Neuron (in vitro differentiated cells): Measurements from ENCODE around the gene CDH13.

Experiments used
- H2AFZ ChIP-seq: one replicate; pipeline ENCODE4 v1.6.1; 2013; ENCODE audit warnings: low read depth, mild to moderate bottlenecking, inconsistent platforms, low read length, moderate library complexity
- H3K27me3 ChIP-seq: one replicate; pipeline ENCODE4 v1.6.1; 2013; ENCODE audit warnings: low read length; ENCODE audit not compliant: insufficient read depth
- H3K36me3 ChIP-seq: one replicate; pipeline ENCODE4 v1.6.1; 2013; ENCODE audit warnings: low read length; ENCODE audit not compliant: insufficient read depth
- H3K4me1 ChIP-seq: one replicate; pipeline ENCODE4 v1.6.1; 2013; ENCODE audit warnings: low read length; ENCODE audit not compliant: insufficient read depth
- H3K4me3 ChIP-seq: 2 replicates; pipeline ENCODE4 v1.5.1; 2013; ENCODE audit warnings: mild to moderate bottlenecking, low read length, moderate library complexity
- H3K9me3 ChIP-seq: one replicate; pipeline ENCODE4 v1.6.1; 2013; ENCODE audit warnings: low read length

CDH13 gene

GRCh38 chr16:82730901-82731300, 104.1 kb downstream of the CDH13 start:
- H3K4me3 ChIP-seq: no peak overlapping the region

DNA sequence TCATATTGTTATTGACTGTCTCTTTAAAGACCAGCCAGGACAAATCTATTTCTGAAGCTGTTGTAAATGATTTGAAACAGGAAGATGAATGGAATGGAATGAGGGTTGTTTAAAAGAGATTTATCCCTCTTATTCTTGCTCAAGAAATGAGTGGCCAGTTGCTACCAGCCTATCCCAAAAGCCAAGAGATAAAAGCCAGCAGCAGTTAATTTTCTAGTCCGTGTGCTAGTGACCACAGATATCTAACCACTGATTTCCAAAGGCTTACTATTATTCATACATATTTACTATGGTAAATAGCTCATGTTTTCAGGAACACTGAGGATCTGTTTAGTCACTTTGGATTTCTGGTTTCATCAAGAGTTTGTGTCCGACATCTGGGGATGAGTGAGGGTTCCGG, 105.7 kb downstream of the CDH13 start:
- Histone ChIP-seq H2AFZ (no peak overlapping the region), H3K4me3 (no peak overlapping the region), H3K4me1 (no peaks in the 10 kb centered on the region), H3K27me3 (no peaks in the 10 kb centered on the region), H3K36me3 (no peaks in the 10 kb centered on the region), H3K9me3 (no peaks in the 10 kb centered on the region)

More at GRCh38 chr16:82730901-82731300, 104.1 kb downstream of the CDH13 start:
- Histone ChIP-seq H3K36me3 (no peaks in the 10 kb centered on the region), H3K27me3 (no peaks in the 10 kb centered on the region), H3K9me3 (no peaks in the 10 kb centered on the region), H2AFZ (no peak overlapping the region), H3K4me1 (no peaks in the 10 kb centered on the region)

- Histone ChIP-seq H2AFZ (no peak overlapping the region), H3K27me3 (no peaks in the 10 kb centered on the region), H3K4me3 (no peak overlapping the region), H3K9me3 (no peaks in the 10 kb centered on the region), H3K4me1 (no peaks in the 10 kb centered on the region), H3K36me3 (no peaks in the 10 kb centered on the region)
Observed at GRCh38 chr16:82735186-82735585, 108.4 kb downstream of the CDH13 start.

GRCh38 chr16:82735673-82736091, 108.9 kb downstream of the CDH13 start:
- no peaks in the 10 kb centered on the region for H3K27me3 ChIP-seq
- H3K36me3 ChIP-seq: no peaks in the 10 kb centered on the region
- no peaks in the 10 kb centered on the region for H3K9me3 ChIP-seq
- no peak overlapping the region for H2AFZ ChIP-seq
- no peak overlapping the region for H3K4me3 ChIP-seq
- H3K4me1 ChIP-seq: no peaks in the 10 kb centered on the region

GRCh38 chr16:82736224-82736623, 109.5 kb downstream of the CDH13 start:
- Histone ChIP-seq H3K36me3 (no peaks in the 10 kb centered on the region), H3K9me3 (no peaks in the 10 kb centered on the region), H3K4me3 (no peak overlapping the region), H3K27me3 (no peaks in the 10 kb centered on the region), H3K4me1 (no peaks in the 10 kb centered on the region), H2AFZ (no peak overlapping the region)

GRCh38 chr16:82738699-82739098, 111.9 kb downstream of the CDH13 start:
- Histone ChIP-seq H3K27me3 (no peaks in the 10 kb centered on the region), H3K36me3 (no peaks in the 10 kb centered on the region), H3K4me3 (no peak overlapping the region), H3K9me3 (no peaks in the 10 kb centered on the region), H3K4me1 (no peaks in the 10 kb centered on the region), H2AFZ (no peak overlapping the region)

GRCh38 chr16:82741073-82741615, 114.4 kb downstream of the CDH13 start:
- no peaks in the 10 kb centered on the region for H3K27me3 ChIP-seq
- H3K4me3 ChIP-seq: no peak overlapping the region
- H3K4me1 ChIP-seq: no peaks in the 10 kb centered on the region
- no peaks in the 10 kb centered on the region for H3K9me3 ChIP-seq
- no peak overlapping the region for H2AFZ ChIP-seq
- no peaks in the 10 kb centered on the region for H3K36me3 ChIP-seq

DNA sequence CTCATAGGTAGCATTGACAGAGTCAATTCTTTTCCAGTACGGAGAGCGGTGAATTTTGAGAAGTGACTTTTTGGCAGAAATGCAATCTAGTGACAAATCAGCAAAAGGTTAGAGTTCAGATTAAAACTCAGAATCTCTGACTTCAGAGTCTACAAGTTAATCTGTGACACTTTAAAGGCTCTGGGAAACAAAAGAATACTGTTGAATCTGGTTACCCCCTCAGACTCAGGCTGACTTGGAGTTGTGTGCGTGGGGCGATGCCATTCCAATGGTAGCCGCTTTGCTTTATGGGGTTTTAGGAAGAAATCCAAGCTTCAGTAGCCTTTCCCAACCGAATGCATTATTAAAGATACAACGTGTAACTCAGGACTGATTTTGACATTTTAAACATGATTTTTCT, 118.2 kb downstream of the CDH13 start:
- H3K9me3 ChIP-seq: no peaks in the 10 kb centered on the region
- H2AFZ ChIP-seq: no peak overlapping the region
- H3K4me3 ChIP-seq: no peak overlapping the region
- H3K36me3 ChIP-seq: no peaks in the 10 kb centered on the region
- no peaks in the 10 kb centered on the region for H3K4me1 ChIP-seq
- H3K27me3 ChIP-seq: no peaks in the 10 kb centered on the region

DNA sequence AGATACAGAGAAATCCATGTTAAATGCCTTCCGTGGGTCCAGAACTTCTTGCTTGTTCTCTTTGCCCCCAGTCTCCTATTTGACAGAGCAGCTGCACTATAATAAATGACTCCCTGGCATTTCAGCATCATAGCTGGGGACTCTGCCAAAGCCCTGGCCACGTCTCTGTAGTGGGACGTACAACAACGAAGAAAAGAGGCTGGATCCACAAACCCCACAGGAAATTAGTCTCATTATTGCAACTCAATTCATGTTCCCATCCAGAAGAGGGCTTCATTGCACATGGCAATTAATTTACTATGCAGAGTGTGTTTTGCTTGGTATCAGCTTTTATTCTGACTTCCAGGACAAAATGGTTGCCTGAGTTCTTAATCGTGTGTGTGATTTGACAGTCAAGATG, 121.3 kb downstream of the CDH13 start:
- Histone ChIP-seq H2AFZ (no peak overlapping the region), H3K9me3 (no peaks in the 10 kb centered on the region), H3K36me3 (no peaks in the 10 kb centered on the region), H3K4me3 (no peak overlapping the region), H3K4me1 (no peaks in the 10 kb centered on the region), H3K27me3 (no peaks in the 10 kb centered on the region)

- no peak overlapping the region for H2AFZ ChIP-seq
- H3K4me1 ChIP-seq: no peaks in the 10 kb centered on the region
- no peaks in the 10 kb centered on the region for H3K27me3 ChIP-seq
- no peak overlapping the region for H3K4me3 ChIP-seq
- H3K36me3 ChIP-seq: no peaks in the 10 kb centered on the region
- no peaks in the 10 kb centered on the region for H3K9me3 ChIP-seq
Observed at GRCh38 chr16:82750068-82750467, 123.3 kb downstream of the CDH13 start.

DNA sequence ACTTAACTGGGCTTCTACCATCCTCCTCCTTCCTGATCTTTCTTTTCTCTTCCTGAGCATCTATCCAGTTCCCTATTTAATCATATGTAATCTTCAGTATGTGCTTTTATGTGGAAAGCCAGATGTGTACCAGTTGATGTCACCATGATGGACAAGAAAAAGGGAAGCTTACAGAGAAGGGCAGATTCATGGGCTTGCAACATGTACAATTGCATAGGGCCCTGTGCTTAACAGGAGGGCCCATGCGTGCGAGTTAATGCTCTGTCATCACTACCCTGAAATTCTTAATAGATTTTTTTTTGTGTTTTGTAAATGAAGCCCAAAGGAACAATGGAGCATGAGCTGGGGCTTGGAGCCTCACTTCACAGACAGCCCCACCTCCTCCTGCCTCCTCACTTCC, 124.3 kb downstream of the CDH13 start:
- Histone ChIP-seq H3K36me3 (no peaks in the 10 kb centered on the region), H3K27me3 (no peaks in the 10 kb centered on the region), H2AFZ (no peak overlapping the region), H3K9me3 (no peaks in the 10 kb centered on the region), H3K4me3 (no peak overlapping the region), H3K4me1 (no peaks in the 10 kb centered on the region)

DNA sequence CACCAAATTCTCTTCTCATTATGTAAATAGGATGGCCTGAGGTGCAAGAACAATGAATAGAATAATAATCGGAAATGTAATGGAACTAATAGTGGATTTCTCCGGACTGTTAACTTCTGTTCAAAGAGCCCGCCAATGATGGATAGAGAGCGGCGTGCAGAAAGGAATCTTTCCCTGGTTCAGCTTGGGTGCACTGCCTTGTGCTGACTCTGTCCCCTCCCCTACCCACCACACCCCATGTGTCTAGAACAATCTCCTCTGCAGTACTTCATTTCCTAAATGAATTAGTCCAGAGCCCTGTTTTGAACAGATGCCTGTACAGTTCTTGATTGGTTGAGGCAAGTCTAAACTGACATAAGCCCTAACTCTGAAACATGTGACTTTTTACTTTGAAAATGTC, 125.4 kb downstream of the CDH13 start:
- no peaks in the 10 kb centered on the region for H3K36me3 ChIP-seq
- no peaks in the 10 kb centered on the region for H3K4me1 ChIP-seq
- no peak overlapping the region for H3K4me3 ChIP-seq
- no peaks in the 10 kb centered on the region for H3K9me3 ChIP-seq
- H3K27me3 ChIP-seq: no peaks in the 10 kb centered on the region
- H2AFZ ChIP-seq: no peak overlapping the region

DNA sequence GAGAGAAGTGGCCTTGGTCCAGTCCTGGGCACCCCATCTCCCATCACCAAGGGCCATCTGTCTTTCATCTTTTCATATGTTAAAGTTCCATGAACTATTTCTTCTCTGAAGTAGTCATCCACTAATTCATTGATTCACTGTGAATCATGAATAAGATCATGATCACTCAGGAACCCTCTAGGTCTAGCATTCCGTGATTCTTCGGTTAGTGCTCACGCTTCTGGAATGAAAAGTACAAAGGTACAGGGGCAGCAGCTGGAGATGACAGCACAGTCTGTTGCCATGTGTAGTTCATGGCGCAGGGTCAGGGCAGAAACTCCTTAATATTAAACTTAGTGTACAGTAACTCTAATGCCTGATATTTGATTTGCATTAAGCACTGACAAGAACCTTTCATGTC, 127.1 kb downstream of the CDH13 start:
- Histone ChIP-seq H3K36me3 (no peaks in the 10 kb centered on the region), H3K27me3 (no peaks in the 10 kb centered on the region), H3K9me3 (no peaks in the 10 kb centered on the region), H3K4me1 (no peaks in the 10 kb centered on the region), H3K4me3 (no peak overlapping the region), H2AFZ (no peak overlapping the region)

- Histone ChIP-seq H3K4me1 (no peaks in the 10 kb centered on the region), H2AFZ (no peak overlapping the region), H3K9me3 (no peaks in the 10 kb centered on the region), H3K4me3 (no peak overlapping the region), H3K27me3 (no peaks in the 10 kb centered on the region), H3K36me3 (no peaks in the 10 kb centered on the region)
Observed at GRCh38 chr16:82754716-82755513, 128.1 kb downstream of the CDH13 start.
